GM19043 (cell line): ENCODE data around the gene ITM2C.

Experiments
- ATAC-seq: cut with Tn5 transposase; IDR thresholded peaks from one replicate; pipeline ENCODE4 v1.9.1; 2021; ENCODE audit warnings: low read depth; ENCODE audit not compliant: unreplicated experiment

The ITM2C gene

GRCh38 chr2:230905448-230906421 is 41.0 kb downstream of the ITM2C start:
- ATAC-seq: no peak

DNA sequence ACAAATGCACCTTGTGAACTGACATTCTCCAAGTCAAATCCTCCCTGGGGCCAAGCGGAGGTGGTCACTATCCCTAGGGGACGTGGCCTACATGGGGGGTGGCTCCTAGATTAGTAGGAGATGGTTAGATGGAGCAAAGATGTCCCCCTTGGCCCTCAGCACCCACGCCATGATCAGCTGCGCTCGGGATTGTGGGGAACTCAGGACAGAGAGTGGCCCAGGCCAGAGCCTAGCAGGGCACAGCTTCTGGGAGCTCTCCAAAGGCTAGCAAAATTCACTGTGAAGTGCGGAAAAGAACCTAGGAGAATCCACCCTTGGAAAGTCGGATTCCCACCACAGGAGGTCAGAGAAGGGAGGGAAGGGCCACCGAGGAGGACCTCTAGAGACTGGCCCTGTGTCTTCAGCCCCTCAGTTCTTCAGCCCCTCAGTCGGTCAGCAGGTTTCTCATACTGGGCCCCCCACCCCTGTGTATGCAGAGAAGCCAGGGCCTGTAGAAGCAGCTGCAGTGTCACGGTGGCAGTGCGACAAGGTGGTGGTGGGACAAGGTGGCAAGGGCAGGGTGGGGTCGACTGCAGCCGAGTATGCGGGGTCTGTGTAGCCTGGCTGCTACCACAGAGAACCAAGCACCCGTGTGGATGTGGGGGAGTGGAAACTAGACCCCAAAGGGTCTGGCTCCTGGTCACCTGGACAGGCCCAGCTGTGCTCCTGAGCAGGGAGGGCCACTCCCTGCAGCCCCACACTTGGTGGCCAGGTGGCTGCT is 41.9 kb downstream of the ITM2C start:
- ATAC-seq: no peak

- no peak for ATAC-seq
Measured at GRCh38 chr2:230907361-230908091, 42.8 kb downstream of the ITM2C start.

DNA sequence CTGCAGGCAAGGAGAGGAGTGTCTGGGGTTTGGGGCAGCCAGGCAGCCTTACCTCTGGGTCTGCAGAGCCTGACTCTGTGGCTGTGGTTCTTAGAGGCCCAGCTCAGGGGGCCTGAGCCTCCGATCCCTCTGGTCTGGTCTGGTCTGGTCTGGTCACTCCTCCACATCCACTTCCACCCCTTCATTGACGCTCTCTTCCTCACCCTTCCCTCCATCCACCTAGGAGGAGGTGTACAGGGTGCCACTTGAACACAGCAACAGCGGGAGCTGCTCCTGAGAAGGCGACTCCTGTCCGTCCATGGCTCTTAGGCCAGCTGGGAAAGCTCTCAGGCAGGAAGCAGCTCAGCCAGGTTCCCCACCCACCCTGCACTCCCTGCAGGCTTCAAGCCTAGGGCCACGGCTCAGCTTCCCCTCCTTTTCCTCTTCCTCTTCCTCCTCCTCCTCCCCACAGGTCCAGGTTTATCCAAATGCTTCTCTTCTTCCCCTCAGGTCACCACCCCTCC is 43.4 kb downstream of the ITM2C start:
- no peak for ATAC-seq

GRCh38 chr2:230908595-230909191 is 44.0 kb downstream of the ITM2C start:
- no peak for ATAC-seq

- ATAC-seq: no peak
Measured at GRCh38 chr2:230909841-230910545, 45.3 kb downstream of the ITM2C start.

DNA sequence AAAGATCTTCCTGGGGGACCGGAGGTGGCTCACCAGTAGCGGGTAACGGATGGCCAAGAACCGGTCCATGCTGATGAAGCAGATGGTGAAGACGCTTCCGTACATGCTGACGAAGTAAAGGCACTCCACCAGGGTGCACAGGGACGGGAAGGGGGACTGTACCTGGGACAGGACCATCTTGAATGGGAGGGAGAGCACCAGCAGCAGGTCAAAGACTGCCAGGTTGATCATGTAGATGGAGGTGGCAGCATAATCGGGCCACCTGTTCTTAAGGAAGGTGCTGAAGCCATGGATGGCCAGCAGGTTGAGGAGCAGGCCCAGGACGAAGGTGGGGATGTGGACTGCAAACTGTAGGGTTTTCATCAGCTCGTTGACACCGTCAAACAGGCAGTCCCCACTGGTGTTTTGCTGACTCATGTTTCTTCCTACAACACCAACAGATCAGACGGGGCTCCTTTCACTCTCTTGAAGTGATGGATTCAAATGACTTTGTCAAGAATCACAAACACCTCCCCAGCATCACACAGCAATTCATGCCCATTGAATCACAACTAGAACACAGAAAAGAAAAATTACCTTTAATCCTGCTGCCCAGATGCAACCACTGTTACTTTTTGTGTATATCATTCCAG is 45.9 kb downstream of the ITM2C start:
- ATAC-seq: no peak

DNA sequence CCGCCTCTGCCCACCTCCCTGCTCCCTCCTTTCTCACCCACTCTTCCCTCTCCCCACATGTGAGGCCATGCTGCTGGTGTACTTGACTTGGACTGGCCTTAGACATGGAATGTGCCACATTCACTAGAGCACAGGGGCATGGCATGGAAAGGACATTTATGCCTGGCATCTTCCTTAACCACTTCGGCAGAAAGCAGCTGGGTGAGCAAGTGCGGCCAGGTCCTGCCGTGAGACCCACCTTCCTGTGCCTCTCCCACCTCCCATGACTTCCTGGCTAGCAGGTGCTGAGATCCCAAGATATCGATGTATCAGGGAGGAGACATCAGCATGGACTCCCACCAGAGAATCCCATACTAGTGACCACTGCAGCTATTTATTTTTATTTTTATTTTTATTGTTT is 47.3 kb downstream of the ITM2C start:
- no peak for ATAC-seq

- no peak for ATAC-seq
Measured at GRCh38 chr2:230912724-230913123, 48.0 kb downstream of the ITM2C start.

- ATAC-seq: no peak
Measured at GRCh38 chr2:230913406-230914143, 48.8 kb downstream of the ITM2C start.

DNA sequence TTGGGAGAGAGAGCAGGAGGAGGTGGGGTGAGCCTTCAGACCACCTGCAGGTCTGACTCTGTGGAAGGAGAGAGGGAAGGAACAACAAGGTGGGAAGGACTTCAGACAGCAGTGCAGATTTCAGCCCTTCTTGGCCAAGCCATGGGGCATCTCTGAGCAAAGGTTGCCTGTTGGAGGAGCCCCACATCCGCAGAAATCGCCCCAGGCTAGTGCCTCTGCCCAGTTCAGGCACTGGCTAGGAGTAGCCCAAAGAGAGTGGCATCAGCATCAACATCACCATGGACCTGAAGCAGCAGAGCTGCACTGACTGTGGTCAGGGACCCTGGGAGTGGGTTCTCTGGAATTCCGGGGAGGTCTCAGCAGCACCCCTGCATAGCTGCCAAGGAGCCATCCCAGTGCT is 50.1 kb downstream of the ITM2C start:
- no peak for ATAC-seq

- no peak for ATAC-seq
Measured at GRCh38 chr2:230915319-230915718, 50.6 kb downstream of the ITM2C start.

DNA sequence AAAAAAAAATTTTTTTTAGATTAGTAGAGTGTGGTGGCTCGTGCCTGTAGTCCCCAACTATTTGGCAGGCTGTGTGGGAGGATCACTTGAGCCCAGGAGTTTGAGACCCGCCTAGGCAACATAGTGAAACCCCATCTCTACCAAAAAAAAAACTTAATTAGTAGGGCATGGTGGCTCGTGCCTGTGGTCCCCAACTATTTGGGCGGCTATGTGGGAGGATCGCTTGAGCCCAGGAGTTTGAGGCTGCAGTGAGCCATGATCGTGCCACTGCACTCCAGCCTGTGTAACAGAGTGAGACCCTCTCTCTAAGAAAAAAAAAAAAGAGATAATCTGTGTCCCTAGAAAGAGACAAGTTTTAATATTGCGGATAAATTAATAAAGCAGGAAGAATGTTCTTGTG is 51.5 kb downstream of the ITM2C start:
- ATAC-seq: no peak

GRCh38 chr2:230919240-230919639 is 54.5 kb downstream of the ITM2C start:
- ATAC-seq: no peak

- no peak for ATAC-seq
Measured at GRCh38 chr2:230919681-230920080, 54.9 kb downstream of the ITM2C start.

- ATAC-seq: no peak
Measured at GRCh38 chr2:230920167-230920566, 55.4 kb downstream of the ITM2C start.

GRCh38 chr2:230921806-230922595 is 57.3 kb downstream of the ITM2C start:
- ATAC-seq: no peak
